ENCODE data around the gene FOXRED1. TPM values are rescaled to one million over a fixed set of nuclear protein-coding genes. Genes with fewer than 3 reads are reported as not detected.

Gene FOXRED1
- total and polyA plus RNA-seq, 10 of the 15 experiments (the other 5 are each of a cell fraction or from before 2014, with no cell fraction given): 9.9 to 67.7 (median 38.0) TPM

DNA sequence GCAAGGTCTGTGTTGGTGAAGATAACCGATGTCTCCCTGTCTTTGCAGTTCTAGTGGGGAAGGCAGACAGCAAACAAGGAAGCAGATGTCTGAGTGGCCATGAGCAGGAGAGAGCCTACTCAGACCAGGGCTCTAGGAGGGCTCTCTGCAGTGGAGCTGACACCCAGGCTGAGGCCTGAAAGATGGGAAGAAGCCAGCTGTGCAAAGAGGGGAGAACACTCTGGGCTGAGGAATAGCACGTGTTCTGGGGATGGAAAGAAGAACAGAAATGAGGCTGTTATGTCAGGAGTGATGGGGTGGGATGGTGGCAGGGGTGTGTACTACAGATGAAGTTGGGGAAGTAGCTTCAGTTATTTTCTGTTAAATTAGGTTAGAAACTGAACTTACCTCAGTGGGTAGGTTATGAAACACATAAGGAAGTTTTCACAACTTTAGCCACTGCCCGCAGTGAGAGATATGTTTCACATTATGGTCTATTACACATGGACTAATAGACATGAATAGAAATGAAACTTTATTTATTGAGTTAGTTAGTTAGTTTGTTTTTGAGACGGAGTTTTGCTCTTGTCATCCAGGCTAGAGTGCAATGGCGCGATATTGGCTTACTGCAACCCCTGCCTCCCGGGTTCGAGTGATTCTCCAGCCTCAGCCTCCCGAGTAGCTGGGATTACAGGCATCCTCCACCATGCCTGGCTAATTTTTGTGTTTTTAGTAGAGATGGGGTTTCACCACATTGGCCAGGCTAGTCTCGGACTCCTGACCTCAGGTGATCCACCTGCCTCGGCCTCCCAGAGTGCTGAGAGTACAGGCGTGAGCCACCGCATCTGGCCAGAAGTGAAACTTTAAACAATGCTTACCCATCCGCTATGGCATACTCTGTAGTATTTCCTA, 42.7 kb downstream of the FOXRED1 start:
- Histone ChIP-seq H3K79me2 (ENCODE audit: control insufficient read depth, insufficient read depth, low read length) (peaks cover 6% of the 10 kb centered on the region), H3K9ac (ENCODE audit: control insufficient read depth, insufficient read depth, low read length) (no peak overlapping the region), H2AFZ (ENCODE audit: control insufficient read depth, low read depth, low read length) (no peak overlapping the region), H3K9me3 (replicated peaks; ENCODE audit: control insufficient read depth, insufficient read depth, low read length) (no peaks in the 10 kb centered on the region; the same call in none of the 3 replicates), H3K4me1 (ENCODE audit: control insufficient read depth, insufficient read depth, low read length) (peaks cover 36% of the 10 kb centered on the region), H3K4me2 (ENCODE audit: control insufficient read depth, insufficient read depth) (peak overlapping the region; percentile 46), H3K36me3 (ENCODE audit: control insufficient read depth in 2 of 2, insufficient read depth in 2 of 2, low read length in 1 of 2) (peaks cover 1 to 19% of the 10 kb centered on the region in 2 experiments), H3K27me3 (replicated peaks in 1 of 2; ENCODE audit: control insufficient read depth in 2 of 2, insufficient read depth in 2 of 2, low read length in 1 of 2) (no peaks in the 10 kb centered on the region), H3K27ac (ENCODE audit: control insufficient read depth, insufficient read depth) (peak overlapping the region; percentile 61), H4K20me1 (ENCODE audit: control insufficient read depth, insufficient read depth) (no peaks in the 10 kb centered on the region), H3K4me3 (no peak overlapping the region)
- DNase-seq (ENCODE audit: low read depth, low spot score): peak; percentile 60
- peak; percentile 35 for FAIRE-seq
- 14% methylated on average over 14 of the region's 14 CpGs for WGBS (ENCODE audit: insufficient coverage, insufficient replicate concordance, low lambda C conversion rate, missing lambda C conversion rate)
- POLR2A ChIA-PET: interaction anchor here (0.6 to 1.7 kb wide), 4 partner anchors 12 to 169 kb away, joined by 3 to 5 read pairs (median 5); no protein-coding TSS in a partner anchor
- RAD21 ChIA-PET (ENCODE audit: unreplicated experiment): interaction anchor here (0.7 to 3.0 kb wide), 20 partner anchors 8 to 679 kb away, joined by 3 to 36 read pairs (median 4); partner anchors contain the start of gene ST3GAL4
- peak; percentile 86 for ATAC-seq
- intact Hi-C loops (cut with micrococcal nuclease; ENCODE audit: unreplicated experiment) (loop anchor here (2.0 to 10.0 kb wide), 5 partner anchors 43 to 673 kb away; partner anchors contain the start of gene ST3GAL4), in situ Hi-C loops (cut with MboI) (no loop called here)
- SMC1A ChIA-PET (ENCODE audit: uncharacterized antibody, unreplicated experiment): interaction anchor here (1.0 to 6.5 kb wide), 20 partner anchors 7 to 259 kb away, joined by 3 to 78 read pairs (median 5); partner anchors contain the start of genes DCPS and ST3GAL4
- CTCF ChIA-PET: interaction anchor here (0.6 to 10.0 kb wide), 29 partner anchors 9 to 763 kb away, joined by 3 to 232 read pairs (median 6); partner anchors contain the start of gene ST3GAL4
- BruUV-seq (replicated peaks): no TSS peak
- peak in 1 of 2 experiments; percentile 17; a peak in 1 of 4 replicates for TF ChIP-seq EP300 (IDR thresholded peaks at IDR 0.05; ENCODE audit: borderline replicate concordance in 1 of 2, control insufficient read depth in 1 of 2, low read depth in 2 of 2, low read length in 2 of 2)
- TF ChIP-seq HDAC6 (IDR thresholded peaks at IDR 0.05; ENCODE audit: unreplicated experiment): no peak
- TF ChIP-seq RELB (IDR thresholded peaks at IDR 0.05; ENCODE audit: low read depth): peak; percentile 39; the same call in 1 of the 2 replicates
- TF ChIP-seq BRCA1 (IDR thresholded peaks at IDR 0.05; ENCODE audit: low read depth, low read length): no peak
- TF ChIP-seq BHLHE40 (IDR thresholded peaks at IDR 0.05; ENCODE audit: borderline replicate concordance in 1 of 2, low read depth in 2 of 2, low read length in 1 of 2): peak; percentile 43 to 77; a peak in 3 of 4 replicates
- TF ChIP-seq EZH2 (IDR thresholded peaks at IDR 0.05; ENCODE audit: borderline replicate concordance, control insufficient read depth, low read depth, low read length): no peak
- TF ChIP-seq, protein P1, sequence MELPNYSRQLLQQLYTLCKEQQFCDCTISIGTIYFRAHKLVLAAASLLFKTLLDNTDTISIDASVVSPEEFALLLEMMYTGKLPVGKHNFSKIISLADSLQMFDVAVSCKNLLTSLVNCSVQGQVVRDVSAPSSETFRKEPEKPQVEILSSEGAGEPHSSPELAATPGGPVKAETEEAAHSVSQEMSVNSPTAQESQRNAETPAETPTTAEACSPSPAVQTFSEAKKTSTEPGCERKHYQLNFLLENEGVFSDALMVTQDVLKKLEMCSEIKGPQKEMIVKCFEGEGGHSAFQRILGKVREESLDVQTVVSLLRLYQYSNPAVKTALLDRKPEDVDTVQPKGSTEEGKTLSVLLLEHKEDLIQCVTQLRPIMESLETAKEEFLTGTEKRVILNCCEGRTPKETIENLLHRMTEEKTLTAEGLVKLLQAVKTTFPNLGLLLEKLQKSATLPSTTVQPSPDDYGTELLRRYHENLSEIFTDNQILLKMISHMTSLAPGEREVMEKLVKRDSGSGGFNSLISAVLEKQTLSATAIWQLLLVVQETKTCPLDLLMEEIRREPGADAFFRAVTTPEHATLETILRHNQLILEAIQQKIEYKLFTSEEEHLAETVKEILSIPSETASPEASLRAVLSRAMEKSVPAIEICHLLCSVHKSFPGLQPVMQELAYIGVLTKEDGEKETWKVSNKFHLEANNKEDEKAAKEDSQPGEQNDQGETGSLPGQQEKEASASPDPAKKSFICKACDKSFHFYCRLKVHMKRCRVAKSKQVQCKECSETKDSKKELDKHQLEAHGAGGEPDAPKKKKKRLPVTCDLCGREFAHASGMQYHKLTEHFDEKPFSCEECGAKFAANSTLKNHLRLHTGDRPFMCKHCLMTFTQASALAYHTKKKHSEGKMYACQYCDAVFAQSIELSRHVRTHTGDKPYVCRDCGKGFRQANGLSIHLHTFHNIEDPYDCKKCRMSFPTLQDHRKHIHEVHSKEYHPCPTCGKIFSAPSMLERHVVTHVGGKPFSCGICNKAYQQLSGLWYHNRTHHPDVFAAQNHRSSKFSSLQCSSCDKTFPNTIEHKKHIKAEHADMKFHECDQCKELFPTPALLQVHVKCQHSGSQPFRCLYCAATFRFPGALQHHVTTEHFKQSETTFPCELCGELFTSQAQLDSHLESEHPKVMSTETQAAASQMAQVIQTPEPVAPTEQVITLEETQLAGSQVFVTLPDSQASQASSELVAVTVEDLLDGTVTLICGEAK (IDR thresholded peaks at IDR 0.05; ENCODE audit: borderline replicate concordance): peak; percentile 63; the same call in 1 of the 2 replicates
- TF ChIP-seq BMI1 (IDR thresholded peaks at IDR 0.05; ENCODE audit: borderline replicate concordance): 0 out of 2 replicates have a peak, but pooled peaks have one; percentile 28
- no peak for TF ChIP-seq EED (IDR thresholded peaks at IDR 0.05; ENCODE audit: low read depth)
- TF ChIP-seq MXI1 (IDR thresholded peaks at IDR 0.05; ENCODE audit: low read depth, low read length): no peak
- TF ChIP-seq DPF2 (IDR thresholded peaks at IDR 0.05): peak; percentile 68; the same call in 1 of the 2 replicates
- TF ChIP-seq SKIL (IDR thresholded peaks at IDR 0.05; ENCODE audit: low read depth, poor library complexity, severe bottlenecking): peak; percentile 59

All from GM12878 (cell line).